OCI-LY1 (cell line): ENCODE data around the gene CNTNAP4.

Experiments used
- H2AFZ ChIP-seq: fragments of 200-600 bp; sonication (generic), shearing (Covaris generic); 2 replicates; pipeline ENCODE4 v1.6.0; 2014; ENCODE audit warnings: antibody characterized with exemption, mild to moderate bottlenecking, low read length
- H3F3A ChIP-seq: fragments of 200-600 bp; sonication (generic), shearing (Covaris generic); 2 replicates; pipeline ENCODE4 v1.6.0; 2014; ENCODE audit warnings: mild to moderate bottlenecking, antibody characterized with exemption, low read length, moderate library complexity; ENCODE audit not compliant: insufficient read depth
- H3K27ac ChIP-seq: fragments of 200-600 bp; sonication (generic); 2 replicates; pipeline ENCODE4 v1.5.1; 2014; ENCODE audit warnings: low read length, mixed run types, mild to moderate bottlenecking, low read depth; ENCODE audit not compliant: poor library complexity, severe bottlenecking
- H3K27me3 ChIP-seq: fragments of 200-600 bp; sonication (generic); 2 replicates; pipeline ENCODE4 v1.6.0; 2014; ENCODE audit warnings: antibody characterized with exemption, mild to moderate bottlenecking, low read length, moderate library complexity; ENCODE audit not compliant: insufficient read depth
- H3K36me3 ChIP-seq: fragments of 200-600 bp; sonication (generic); 2 replicates; pipeline ENCODE4 v1.6.1; 2014; ENCODE audit warnings: mild to moderate bottlenecking, antibody characterized with exemption, low read length, moderate library complexity, mixed read lengths; ENCODE audit not compliant: insufficient read depth
- H3K4me1 ChIP-seq: fragments of 200-600 bp; sonication (generic); 2 replicates; pipeline ENCODE4 v1.5.1; 2014; ENCODE audit warnings: mild to moderate bottlenecking, low read length, moderate library complexity; ENCODE audit not compliant: insufficient read depth, severe bottlenecking
- H3K4me2 ChIP-seq: fragments of 200-600 bp; sonication (generic), shearing (Covaris generic); 2 replicates; pipeline ENCODE4 v1.6.1; 2014; ENCODE audit warnings: low read length
- H3K4me3 ChIP-seq: fragments of 200-600 bp; sonication (generic); 2 replicates; pipeline ENCODE4 v1.5.1; 2014; ENCODE audit warnings: low read length, low read depth, mild to moderate bottlenecking, mixed read lengths; ENCODE audit not compliant: poor library complexity, severe bottlenecking
- H3K79me2 ChIP-seq: fragments of 200-600 bp; shearing (Covaris generic); 2 replicates; pipeline ENCODE4 v1.6.1; 2016; ENCODE audit warnings: mixed run types, low read length, mixed read lengths; ENCODE audit not compliant: insufficient read depth
- H3K9ac ChIP-seq: fragments of 200-600 bp; sonication (generic), shearing (Covaris generic); 2 replicates; pipeline ENCODE4 v1.6.1; 2014; ENCODE audit warnings: mild to moderate bottlenecking, low read length, mixed read lengths
- H3K9me2 ChIP-seq: fragments of 200-600 bp; sonication (generic), shearing (Covaris generic); 2 replicates; pipeline ENCODE4 v1.6.1; 2014; ENCODE audit warnings: low read depth, mild to moderate bottlenecking, low read length, mixed read lengths
- H3K9me3 ChIP-seq: fragments of 200-600 bp; shearing (Covaris generic); 2 replicates; pipeline ENCODE4 v1.6.1; 2014; ENCODE audit warnings: low read length, mixed read lengths
- H4K20me1 ChIP-seq: fragments of 200-600 bp; sonication (generic), shearing (Covaris generic); 2 replicates; pipeline ENCODE4 v1.6.0; 2016; ENCODE audit warnings: mild to moderate bottlenecking, low read length; ENCODE audit not compliant: insufficient read depth
- EZH2 ChIP-seq: fragments of 200-600 bp; sonication (generic), shearing (Covaris generic); IDR thresholded peaks from 2 replicates; pipeline ENCODE4 v1.8.0; 2017; ENCODE audit warnings: borderline replicate concordance, mixed run types, mild to moderate bottlenecking, antibody characterized with exemption, low read length, moderate library complexity, mixed read lengths
- TF ChIP-seq, protein P1 (sequence below): fragments of 200-600 bp; sonication (generic), shearing (Covaris generic); IDR thresholded peaks from 2 replicates; pipeline ENCODE4 v1.5.1; 2017; ENCODE audit warnings: mild to moderate bottlenecking, antibody characterized with exemption, low read length, moderate library complexity, mixed read lengths

The CNTNAP4 gene

DNA sequence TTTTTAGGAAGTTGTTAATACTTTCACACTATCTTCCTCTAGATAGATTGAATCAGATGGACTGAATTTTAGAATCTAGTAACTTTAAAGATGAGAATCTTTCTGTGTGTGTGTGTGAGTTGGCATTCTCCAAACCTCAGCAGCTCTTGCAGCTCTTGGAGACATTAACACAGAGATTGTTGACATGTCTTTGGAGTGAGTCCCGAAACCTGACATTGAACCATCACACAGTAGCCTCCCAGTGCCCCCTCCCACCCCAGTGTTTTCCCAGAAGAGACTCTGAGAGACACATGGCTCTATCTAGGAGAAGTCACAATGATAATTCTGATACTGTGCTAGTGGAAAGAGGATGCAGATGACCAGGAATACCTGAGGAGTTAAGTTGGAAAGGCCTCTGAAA is 103.9 kb downstream of the CNTNAP4 start:
- H3K9me3 ChIP-seq: no peaks in the 10 kb centered on the region
- no peaks in the 10 kb centered on the region for H3K9me2 ChIP-seq

DNA sequence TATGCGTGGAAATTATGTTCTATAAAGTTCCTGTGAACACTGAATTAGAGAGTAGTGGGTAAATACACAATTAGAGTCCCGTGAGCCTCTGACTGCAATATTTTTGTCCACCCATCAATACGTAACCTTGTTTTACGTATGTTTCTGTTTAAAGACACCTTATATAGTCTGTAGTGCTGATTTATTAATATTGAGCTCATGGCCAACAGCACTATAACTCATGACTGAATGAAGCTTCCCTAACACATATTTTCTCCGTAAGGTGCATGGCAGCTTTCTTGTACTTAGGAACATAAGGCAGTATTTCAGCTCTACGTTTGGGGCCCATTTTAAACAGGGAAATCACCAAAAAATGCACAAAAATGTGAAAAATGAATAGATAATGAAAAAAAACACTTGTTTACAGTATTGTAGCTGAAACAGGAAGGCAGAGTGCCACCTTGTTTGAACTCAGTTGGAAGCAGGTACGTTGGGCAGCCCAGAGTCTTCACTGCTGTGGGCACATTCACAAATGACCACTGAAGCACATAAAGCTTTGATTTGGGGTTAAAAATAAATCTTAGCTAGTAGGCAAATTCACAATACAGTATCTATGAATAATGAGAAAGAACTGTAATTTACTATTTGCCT is 108.5 kb downstream of the CNTNAP4 start:
- H3K9ac ChIP-seq: no peak overlapping the region
- H3K36me3 ChIP-seq: no peaks in the 10 kb centered on the region
- H3K9me2 ChIP-seq: no peaks in the 10 kb centered on the region
- no peak for TF ChIP-seq EZH2
- TF ChIP-seq, protein P1, sequence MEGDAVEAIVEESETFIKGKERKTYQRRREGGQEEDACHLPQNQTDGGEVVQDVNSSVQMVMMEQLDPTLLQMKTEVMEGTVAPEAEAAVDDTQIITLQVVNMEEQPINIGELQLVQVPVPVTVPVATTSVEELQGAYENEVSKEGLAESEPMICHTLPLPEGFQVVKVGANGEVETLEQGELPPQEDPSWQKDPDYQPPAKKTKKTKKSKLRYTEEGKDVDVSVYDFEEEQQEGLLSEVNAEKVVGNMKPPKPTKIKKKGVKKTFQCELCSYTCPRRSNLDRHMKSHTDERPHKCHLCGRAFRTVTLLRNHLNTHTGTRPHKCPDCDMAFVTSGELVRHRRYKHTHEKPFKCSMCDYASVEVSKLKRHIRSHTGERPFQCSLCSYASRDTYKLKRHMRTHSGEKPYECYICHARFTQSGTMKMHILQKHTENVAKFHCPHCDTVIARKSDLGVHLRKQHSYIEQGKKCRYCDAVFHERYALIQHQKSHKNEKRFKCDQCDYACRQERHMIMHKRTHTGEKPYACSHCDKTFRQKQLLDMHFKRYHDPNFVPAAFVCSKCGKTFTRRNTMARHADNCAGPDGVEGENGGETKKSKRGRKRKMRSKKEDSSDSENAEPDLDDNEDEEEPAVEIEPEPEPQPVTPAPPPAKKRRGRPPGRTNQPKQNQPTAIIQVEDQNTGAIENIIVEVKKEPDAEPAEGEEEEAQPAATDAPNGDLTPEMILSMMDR: no peak
- H2AFZ ChIP-seq: no peak overlapping the region
- no peaks in the 10 kb centered on the region for H3F3A ChIP-seq
- no peaks in the 10 kb centered on the region for H3K79me2 ChIP-seq
- H3K4me1 ChIP-seq: no peaks in the 10 kb centered on the region
- H4K20me1 ChIP-seq: no peaks in the 10 kb centered on the region
- no peaks in the 10 kb centered on the region for H3K27me3 ChIP-seq
- H3K27ac ChIP-seq: no peak overlapping the region
- no peaks in the 10 kb centered on the region for H3K9me3 ChIP-seq
- no peak overlapping the region for H3K4me2 ChIP-seq
- H3K4me3 ChIP-seq: no peak overlapping the region

More for the DNA sequence above, 103.9 kb downstream of the CNTNAP4 start:
- H3K4me2 ChIP-seq: no peak overlapping the region
- H2AFZ ChIP-seq: no peak overlapping the region
- no peak for TF ChIP-seq EZH2
- TF ChIP-seq, protein P1: no peak
- H3K27ac ChIP-seq: no peak overlapping the region
- no peaks in the 10 kb centered on the region for H3K79me2 ChIP-seq
- H3K27me3 ChIP-seq: no peaks in the 10 kb centered on the region
- H3K9ac ChIP-seq: no peak overlapping the region
- H3K4me1 ChIP-seq: no peaks in the 10 kb centered on the region
- H4K20me1 ChIP-seq: no peaks in the 10 kb centered on the region
- H3K36me3 ChIP-seq: no peaks in the 10 kb centered on the region
- no peaks in the 10 kb centered on the region for H3F3A ChIP-seq
- H3K4me3 ChIP-seq: no peak overlapping the region

DNA sequence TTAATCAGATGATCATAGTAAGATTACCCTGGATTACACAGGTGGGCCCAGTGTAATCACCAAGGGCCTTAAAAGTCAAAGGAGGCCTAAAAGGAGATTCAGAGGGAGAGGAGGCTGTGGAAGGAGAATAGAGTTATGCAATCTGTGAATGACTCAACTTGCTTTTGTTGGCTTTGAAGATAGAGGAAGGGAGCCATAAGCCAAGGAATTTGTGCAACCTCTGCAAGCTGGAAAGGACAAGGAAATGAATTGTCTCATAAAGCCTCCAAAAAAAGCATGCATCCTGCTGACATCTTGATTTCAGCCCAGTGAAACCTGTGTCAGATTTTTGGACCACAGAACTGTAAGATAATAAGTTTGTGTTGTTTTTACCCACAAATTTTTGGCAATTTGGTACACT is 109.6 kb downstream of the CNTNAP4 start:
- no peaks in the 10 kb centered on the region for H3K27me3 ChIP-seq
- no peak overlapping the region for H3K9ac ChIP-seq
- H2AFZ ChIP-seq: no peak overlapping the region
- H4K20me1 ChIP-seq: no peaks in the 10 kb centered on the region
- H3K36me3 ChIP-seq: no peaks in the 10 kb centered on the region
- H3K27ac ChIP-seq: no peak overlapping the region
- no peaks in the 10 kb centered on the region for H3F3A ChIP-seq
- TF ChIP-seq EZH2: no peak
- TF ChIP-seq, protein P1: no peak
- H3K4me2 ChIP-seq: no peak overlapping the region
- no peaks in the 10 kb centered on the region for H3K9me3 ChIP-seq
- no peaks in the 10 kb centered on the region for H3K9me2 ChIP-seq
- H3K79me2 ChIP-seq: no peaks in the 10 kb centered on the region
- H3K4me1 ChIP-seq: no peaks in the 10 kb centered on the region
- no peak overlapping the region for H3K4me3 ChIP-seq
